ENCODE data around the gene TSPAN9. TPM values are rescaled to one million over a fixed set of nuclear protein-coding genes. Genes with fewer than 3 reads are reported as not detected.

TSPAN9 gene
- total RNA-seq, 1 donor from 2014 or later = 7.8 TPM

DNA sequence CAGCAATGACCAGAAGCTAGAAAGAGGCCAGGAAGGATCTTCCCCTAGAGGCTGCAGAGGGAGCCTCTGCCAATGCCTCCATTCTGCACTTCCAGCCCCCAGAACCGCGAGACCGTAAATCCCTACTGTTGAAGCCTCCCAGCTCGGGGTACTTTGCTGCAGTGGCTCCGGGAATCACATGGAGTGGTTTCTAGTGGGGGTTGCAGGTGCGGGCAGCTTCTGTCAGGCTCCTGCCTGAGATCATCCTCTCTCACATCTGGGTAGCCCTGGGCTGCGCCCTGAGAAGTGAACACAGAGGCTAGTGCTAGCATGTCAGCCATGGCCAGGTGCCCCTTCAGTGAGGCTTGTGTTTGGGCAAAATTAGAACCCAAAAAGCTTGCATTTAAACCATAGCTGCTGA, 67.3 kb downstream of the TSPAN9 start:
- Mint-ChIP-seq H3K27me3 (ENCODE audit: insufficient read depth, low read depth) (peaks cover 10% of the 10 kb centered on the region), H3K27ac (no peak overlapping the region), H3K4me3 (no peak overlapping the region), H3K9me3 (peaks cover 3% of the 10 kb centered on the region), H3K4me1 (peaks cover 26% of the 10 kb centered on the region), H3K36me3 (no peaks in the 10 kb centered on the region)
- Histone ChIP-seq H3K36me3 (no peaks in the 10 kb centered on the region), H3K4me1 (no peaks in the 10 kb centered on the region), H3K9me3 (ENCODE audit: low read depth) (no peaks in the 10 kb centered on the region), H3K4me3 (no peak overlapping the region), H4K20me1 (ENCODE audit: low read depth) (peaks cover 19% of the 10 kb centered on the region), H2AFZ (replicated peaks) (no peak overlapping the region), H3K79me2 (ENCODE audit: low read depth) (no peaks in the 10 kb centered on the region), H3F3A (ENCODE audit: low read depth) (no peaks in the 10 kb centered on the region), H3K9ac (no peak overlapping the region), H3K27me3 (no peaks in the 10 kb centered on the region), H3K4me2 (no peak overlapping the region), H3K27ac (no peak overlapping the region)
- no peak for DNase-seq (ENCODE audit: low spot score)
- TF ChIP-seq, protein P1, sequence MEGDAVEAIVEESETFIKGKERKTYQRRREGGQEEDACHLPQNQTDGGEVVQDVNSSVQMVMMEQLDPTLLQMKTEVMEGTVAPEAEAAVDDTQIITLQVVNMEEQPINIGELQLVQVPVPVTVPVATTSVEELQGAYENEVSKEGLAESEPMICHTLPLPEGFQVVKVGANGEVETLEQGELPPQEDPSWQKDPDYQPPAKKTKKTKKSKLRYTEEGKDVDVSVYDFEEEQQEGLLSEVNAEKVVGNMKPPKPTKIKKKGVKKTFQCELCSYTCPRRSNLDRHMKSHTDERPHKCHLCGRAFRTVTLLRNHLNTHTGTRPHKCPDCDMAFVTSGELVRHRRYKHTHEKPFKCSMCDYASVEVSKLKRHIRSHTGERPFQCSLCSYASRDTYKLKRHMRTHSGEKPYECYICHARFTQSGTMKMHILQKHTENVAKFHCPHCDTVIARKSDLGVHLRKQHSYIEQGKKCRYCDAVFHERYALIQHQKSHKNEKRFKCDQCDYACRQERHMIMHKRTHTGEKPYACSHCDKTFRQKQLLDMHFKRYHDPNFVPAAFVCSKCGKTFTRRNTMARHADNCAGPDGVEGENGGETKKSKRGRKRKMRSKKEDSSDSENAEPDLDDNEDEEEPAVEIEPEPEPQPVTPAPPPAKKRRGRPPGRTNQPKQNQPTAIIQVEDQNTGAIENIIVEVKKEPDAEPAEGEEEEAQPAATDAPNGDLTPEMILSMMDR (IDR thresholded peaks at IDR 0.05) = no peak
- TF ChIP-seq EZH2 (IDR thresholded peaks at IDR 0.05) = no peak
- TF ChIP-seq EZH2phosphoT487 (IDR thresholded peaks at IDR 0.05) = no peak

DNA sequence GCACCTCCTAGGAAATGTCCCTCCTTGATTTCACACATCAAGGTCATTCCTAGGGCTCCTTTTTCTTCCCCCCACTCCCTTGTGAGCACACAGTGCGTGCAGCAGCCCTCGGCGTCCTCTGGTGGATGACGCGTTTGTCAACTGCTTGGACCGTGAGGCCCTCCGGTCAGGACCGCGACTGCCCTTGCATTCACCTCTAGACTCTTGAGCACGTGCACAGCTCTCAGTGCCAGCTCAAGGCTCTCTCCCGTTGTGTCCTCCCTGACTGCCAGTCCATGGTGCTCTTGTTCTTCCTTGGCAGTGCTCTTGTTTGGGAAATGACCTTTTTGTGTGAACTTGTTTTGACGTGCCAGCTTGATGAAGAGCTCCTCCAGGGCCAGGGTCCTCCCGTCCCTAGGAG, 67.9 kb downstream of the TSPAN9 start:
- H3K27me3 Mint-ChIP-seq (ENCODE audit: insufficient read depth, low read depth) = peaks cover 10% of the 10 kb centered on the region
- H3K9me3 Mint-ChIP-seq = peaks cover 3% of the 10 kb centered on the region
- no peak overlapping the region for H3K27ac Mint-ChIP-seq
- H3K36me3 ChIP-seq = no peaks in the 10 kb centered on the region
- no peak overlapping the region for H3K9ac ChIP-seq
- no peak overlapping the region for H2AFZ ChIP-seq (replicated peaks)
- no peak overlapping the region for H3K4me2 ChIP-seq
- no peak overlapping the region for H3K27ac ChIP-seq
- no peaks in the 10 kb centered on the region for H3K27me3 ChIP-seq
- H4K20me1 ChIP-seq (ENCODE audit: low read depth) = peaks cover 15% of the 10 kb centered on the region
- peaks cover 28% of the 10 kb centered on the region for H3K4me1 Mint-ChIP-seq
- H3F3A ChIP-seq (ENCODE audit: low read depth) = no peaks in the 10 kb centered on the region
- no peak overlapping the region for H3K4me3 Mint-ChIP-seq
- no peak for DNase-seq (ENCODE audit: low spot score)
- H3K4me3 ChIP-seq = no peak overlapping the region
- H3K36me3 Mint-ChIP-seq = no peaks in the 10 kb centered on the region
- no peaks in the 10 kb centered on the region for H3K4me1 ChIP-seq
- H3K79me2 ChIP-seq (ENCODE audit: low read depth) = no peaks in the 10 kb centered on the region
- TF ChIP-seq EZH2phosphoT487 (IDR thresholded peaks at IDR 0.05) (no peak), EZH2 (IDR thresholded peaks at IDR 0.05) (no peak)
- TF ChIP-seq, protein P1 (IDR thresholded peaks at IDR 0.05) = no peak
- H3K9me3 ChIP-seq (ENCODE audit: low read depth) = no peaks in the 10 kb centered on the region

DNA sequence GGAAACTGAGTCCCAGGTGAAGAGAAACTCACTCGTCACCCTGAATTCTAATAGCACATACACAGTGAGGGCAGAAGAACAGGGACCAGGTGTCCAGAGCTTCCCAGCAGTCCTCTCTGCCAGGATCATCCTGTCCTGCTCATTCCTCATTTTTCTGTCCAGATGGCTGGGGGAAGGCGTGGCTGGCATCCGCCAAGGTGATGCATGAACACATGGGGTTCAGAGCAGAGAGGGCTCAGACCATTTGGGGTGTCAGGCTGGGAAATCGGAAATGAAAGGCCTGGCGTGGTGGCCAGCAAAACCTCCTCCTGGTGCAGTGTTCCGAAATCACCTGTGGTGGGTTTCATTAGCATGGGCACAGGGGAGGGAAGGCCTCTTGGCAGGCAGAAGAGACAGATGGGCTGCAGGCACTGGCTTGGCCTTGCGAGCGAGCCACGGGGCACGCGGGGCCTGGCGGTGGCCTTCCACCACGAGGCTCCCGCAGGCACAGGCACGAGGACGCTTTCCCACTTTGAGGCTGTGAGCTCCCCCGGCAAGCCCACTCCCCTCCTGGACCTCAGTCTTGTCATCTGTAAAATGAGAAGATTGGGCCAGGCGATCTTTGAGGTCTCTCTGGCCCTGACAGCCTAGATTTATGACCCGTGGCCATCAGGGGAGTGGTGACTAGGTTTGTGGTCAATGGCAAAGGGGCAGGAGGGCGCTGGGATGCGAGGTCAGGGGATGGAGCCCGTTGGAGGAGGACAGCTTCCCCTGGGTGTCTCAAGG, 68.5 kb downstream of the TSPAN9 start:
- H3K4me1 ChIP-seq = peaks cover 4% of the 10 kb centered on the region
- H3K36me3 Mint-ChIP-seq = no peaks in the 10 kb centered on the region
- H3K9me3 Mint-ChIP-seq = peaks cover 3% of the 10 kb centered on the region

More for the DNA sequence above, 68.5 kb downstream of the TSPAN9 start:
- no peaks in the 10 kb centered on the region for H3K9me3 ChIP-seq (ENCODE audit: low read depth)
- no peak overlapping the region for H3K4me2 ChIP-seq
- TF ChIP-seq, protein P1 (IDR thresholded peaks at IDR 0.05) = no peak
- TF ChIP-seq EZH2phosphoT487 (IDR thresholded peaks at IDR 0.05) (no peak), EZH2 (IDR thresholded peaks at IDR 0.05) (no peak)
- H3K27me3 ChIP-seq = no peaks in the 10 kb centered on the region
- no peak overlapping the region for H3K9ac ChIP-seq
- peaks cover 29% of the 10 kb centered on the region for H3K4me1 Mint-ChIP-seq
- no peak overlapping the region for H3K27ac ChIP-seq
- H4K20me1 ChIP-seq (ENCODE audit: low read depth) = peaks cover 10% of the 10 kb centered on the region
- no peaks in the 10 kb centered on the region for H3K36me3 ChIP-seq
- H3K4me3 Mint-ChIP-seq = no peak overlapping the region
- peak overlapping the region; percentile 18 for H3K27ac Mint-ChIP-seq
- no peak overlapping the region for H2AFZ ChIP-seq (replicated peaks)
- no peaks in the 10 kb centered on the region for H3K79me2 ChIP-seq (ENCODE audit: low read depth)
- H3K27me3 Mint-ChIP-seq (ENCODE audit: insufficient read depth, low read depth) = peaks cover 6% of the 10 kb centered on the region
- no peak overlapping the region for H3K4me3 ChIP-seq
- DNase-seq (ENCODE audit: low spot score) = no peak
- no peaks in the 10 kb centered on the region for H3F3A ChIP-seq (ENCODE audit: low read depth)
